DND-41 (cell line): ENCODE measurements around the gene TTYH3.

ENCODE experiments used
- ATAC-seq: fragments of 200-7000 bp; cut with Tn5 transposase; 3 replicates; pipeline ENCODE4 v1.9.1; 2021; ENCODE audit warnings: low read depth; ENCODE audit not compliant: insufficient read depth
- DNase-seq: peaks from one replicate; pipeline ENCODE4 v3.0.0-alpha.2; 2020
- H2AFZ ChIP-seq: 2 replicates; pipeline ENCODE4 v1.6.0; 2012; ENCODE audit warnings: low read depth, low read length
- H3K27ac ChIP-seq: 2 replicates; pipeline ENCODE4 v1.5.1; 2012; ENCODE audit warnings: low read length, inconsistent platforms
- H3K27me3 ChIP-seq: fragments of 200-600 bp; sonication (generic); 2 replicates; pipeline ENCODE4 v1.6.0; 2012; ENCODE audit warnings: low read length, mild to moderate bottlenecking, inconsistent platforms; ENCODE audit not compliant: insufficient read depth, poor library complexity
- H3K36me3 ChIP-seq: 2 replicates; pipeline ENCODE4 v1.5.1; 2012; ENCODE audit warnings: low read length, inconsistent platforms; ENCODE audit not compliant: insufficient read depth
- H3K4me1 ChIP-seq: 2 replicates; pipeline ENCODE4 v1.5.1; 2012; ENCODE audit warnings: mild to moderate bottlenecking, low read length; ENCODE audit not compliant: insufficient read depth
- H3K4me2 ChIP-seq: 2 replicates; pipeline ENCODE4 v1.6.0; 2012; ENCODE audit warnings: mild to moderate bottlenecking, moderate library complexity, low read length, inconsistent platforms; ENCODE audit not compliant: insufficient read depth
- H3K4me3 ChIP-seq, 2 experiments: fragments of 200-600 bp in 1 of 2; shearing (Covaris generic) in 1 of 2; 2 replicates each; pipeline ENCODE4 v1.5.1; 2012 to 2016; ENCODE audit warnings: inconsistent platforms in 2 of 2, low read length in 2 of 2, mild to moderate bottlenecking in 2 of 2, low read depth in 1 of 2, moderate library complexity in 1 of 2
- H3K79me2 ChIP-seq: 2 replicates; pipeline ENCODE4 v1.6.0; 2012; ENCODE audit warnings: low read length, inconsistent platforms; ENCODE audit not compliant: insufficient read depth
- H3K9ac ChIP-seq: 2 replicates; pipeline ENCODE4 v1.6.0; 2012; ENCODE audit warnings: low read depth, mild to moderate bottlenecking, inconsistent platforms, low read length, moderate library complexity
- H3K9me3 ChIP-seq: 2 replicates; pipeline ENCODE4 v1.5.1; 2012; ENCODE audit warnings: low read length, moderate library complexity, mild to moderate bottlenecking, inconsistent platforms; ENCODE audit not compliant: insufficient read depth, severe bottlenecking
- H4K20me1 ChIP-seq: 2 replicates; pipeline ENCODE4 v1.6.0; 2012; ENCODE audit warnings: low read length; ENCODE audit not compliant: insufficient read depth
- EZH2 ChIP-seq: IDR thresholded peaks from 3 replicates; pipeline ENCODE4 v1.6.1; 2012; ENCODE audit warnings: borderline replicate concordance, low read depth, mild to moderate bottlenecking, moderate library complexity, low read length, inconsistent platforms; ENCODE audit not compliant: severe bottlenecking
- TF ChIP-seq, protein P1 (sequence below): IDR thresholded peaks from 2 replicates; pipeline ENCODE4 v1.5.1; 2012; ENCODE audit warnings: borderline replicate concordance, low read length, moderate library complexity, mild to moderate bottlenecking; ENCODE audit not compliant: poor library complexity, severe bottlenecking; ENCODE audit errors: extremely low read depth

TTYH3 gene

DNA sequence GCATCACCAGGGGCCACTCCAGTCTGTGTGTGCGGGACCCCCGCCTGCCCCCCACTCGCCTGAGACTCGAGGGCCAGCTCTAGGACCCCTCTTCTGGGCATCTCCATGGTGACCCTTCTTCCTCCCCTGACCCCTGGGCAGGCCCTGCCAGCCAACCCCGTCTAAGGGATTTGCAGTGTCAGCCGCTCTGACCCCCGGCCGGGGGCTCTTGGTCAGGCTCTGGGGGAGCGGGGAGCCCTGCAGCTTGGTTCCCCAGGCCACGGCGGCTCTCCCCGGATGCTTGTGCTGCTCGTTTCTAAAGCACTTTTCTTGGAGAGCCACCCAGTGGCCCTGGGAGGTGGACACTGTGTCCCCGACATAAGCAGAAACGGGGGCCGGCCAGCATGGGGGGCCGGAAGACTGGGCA lies 5.3 kb downstream of the TTYH3 start:
- H3K4me2 ChIP-seq, result no peak overlapping the region
- peaks cover 21% of the 10 kb centered on the region for H3K4me1 ChIP-seq

DNA sequence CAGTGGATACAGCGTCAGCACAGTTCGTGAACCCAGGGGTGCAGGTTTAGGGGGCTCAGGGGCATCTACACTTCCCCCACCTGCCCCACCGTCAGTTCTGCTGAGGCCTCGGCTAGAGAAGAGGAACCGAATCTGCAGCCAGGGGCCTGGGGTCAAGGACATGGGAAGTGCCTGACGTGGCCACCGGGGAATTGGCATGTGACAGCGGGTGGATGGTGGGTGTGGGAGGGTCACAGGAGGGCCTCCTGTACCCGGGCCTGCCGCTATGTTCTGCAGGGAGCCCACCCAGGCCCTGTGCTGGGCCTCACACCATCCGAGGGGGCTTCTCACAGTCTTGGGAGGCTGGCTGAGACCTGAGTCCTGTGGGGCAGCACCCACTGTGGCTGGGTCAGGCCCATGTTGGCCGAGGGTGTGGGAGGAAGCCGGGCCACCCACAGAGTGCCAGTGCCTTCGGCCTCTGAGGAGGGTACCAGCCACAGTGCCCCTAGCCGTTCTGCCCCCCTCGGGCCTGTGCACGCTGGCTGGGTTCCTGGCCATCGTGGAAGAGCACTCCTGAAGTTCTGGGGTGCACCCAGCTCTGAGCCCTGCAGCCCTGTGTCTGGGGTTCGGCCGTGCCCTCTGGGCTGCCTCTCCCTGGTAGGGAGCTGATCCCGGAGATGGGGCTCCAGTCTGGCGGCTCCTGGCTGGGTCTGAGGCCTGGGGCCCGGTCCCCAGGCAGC lies 5.9 kb downstream of the TTYH3 start:
- no peak for DNase-seq
- Histone ChIP-seq H3K9me3 (no peaks in the 10 kb centered on the region), H3K4me3 (no peak overlapping the region), H3K27me3 (no peaks in the 10 kb centered on the region), H3K27ac (no peak overlapping the region), H4K20me1 (peaks cover 95% of the 10 kb centered on the region), H3K36me3 (peaks cover 64% of the 10 kb centered on the region), H2AFZ (no peak overlapping the region), H3K4me1 (peaks cover 21% of the 10 kb centered on the region), H3K79me2 (peaks cover 97% of the 10 kb centered on the region), H3K9ac (no peak overlapping the region), H3K4me2 (no peak overlapping the region)
- no peak for ATAC-seq
- TF ChIP-seq, protein P1, sequence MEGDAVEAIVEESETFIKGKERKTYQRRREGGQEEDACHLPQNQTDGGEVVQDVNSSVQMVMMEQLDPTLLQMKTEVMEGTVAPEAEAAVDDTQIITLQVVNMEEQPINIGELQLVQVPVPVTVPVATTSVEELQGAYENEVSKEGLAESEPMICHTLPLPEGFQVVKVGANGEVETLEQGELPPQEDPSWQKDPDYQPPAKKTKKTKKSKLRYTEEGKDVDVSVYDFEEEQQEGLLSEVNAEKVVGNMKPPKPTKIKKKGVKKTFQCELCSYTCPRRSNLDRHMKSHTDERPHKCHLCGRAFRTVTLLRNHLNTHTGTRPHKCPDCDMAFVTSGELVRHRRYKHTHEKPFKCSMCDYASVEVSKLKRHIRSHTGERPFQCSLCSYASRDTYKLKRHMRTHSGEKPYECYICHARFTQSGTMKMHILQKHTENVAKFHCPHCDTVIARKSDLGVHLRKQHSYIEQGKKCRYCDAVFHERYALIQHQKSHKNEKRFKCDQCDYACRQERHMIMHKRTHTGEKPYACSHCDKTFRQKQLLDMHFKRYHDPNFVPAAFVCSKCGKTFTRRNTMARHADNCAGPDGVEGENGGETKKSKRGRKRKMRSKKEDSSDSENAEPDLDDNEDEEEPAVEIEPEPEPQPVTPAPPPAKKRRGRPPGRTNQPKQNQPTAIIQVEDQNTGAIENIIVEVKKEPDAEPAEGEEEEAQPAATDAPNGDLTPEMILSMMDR, result no peak
- no peak for TF ChIP-seq EZH2

More for the DNA sequence above, 5.3 kb downstream of the TTYH3 start:
- Histone ChIP-seq H4K20me1 (peaks cover 97% of the 10 kb centered on the region), H2AFZ (no peak overlapping the region), H3K9ac (no peak overlapping the region), H3K4me3 (no peak overlapping the region), H3K27me3 (no peaks in the 10 kb centered on the region), H3K36me3 (peaks cover 64% of the 10 kb centered on the region), H3K27ac (no peak overlapping the region), H3K79me2 (peaks cover 100% of the 10 kb centered on the region), H3K9me3 (no peaks in the 10 kb centered on the region)
- no peak for ATAC-seq
- TF ChIP-seq, protein P1, result no peak
- TF ChIP-seq EZH2, result no peak
- no peak for DNase-seq

DNA sequence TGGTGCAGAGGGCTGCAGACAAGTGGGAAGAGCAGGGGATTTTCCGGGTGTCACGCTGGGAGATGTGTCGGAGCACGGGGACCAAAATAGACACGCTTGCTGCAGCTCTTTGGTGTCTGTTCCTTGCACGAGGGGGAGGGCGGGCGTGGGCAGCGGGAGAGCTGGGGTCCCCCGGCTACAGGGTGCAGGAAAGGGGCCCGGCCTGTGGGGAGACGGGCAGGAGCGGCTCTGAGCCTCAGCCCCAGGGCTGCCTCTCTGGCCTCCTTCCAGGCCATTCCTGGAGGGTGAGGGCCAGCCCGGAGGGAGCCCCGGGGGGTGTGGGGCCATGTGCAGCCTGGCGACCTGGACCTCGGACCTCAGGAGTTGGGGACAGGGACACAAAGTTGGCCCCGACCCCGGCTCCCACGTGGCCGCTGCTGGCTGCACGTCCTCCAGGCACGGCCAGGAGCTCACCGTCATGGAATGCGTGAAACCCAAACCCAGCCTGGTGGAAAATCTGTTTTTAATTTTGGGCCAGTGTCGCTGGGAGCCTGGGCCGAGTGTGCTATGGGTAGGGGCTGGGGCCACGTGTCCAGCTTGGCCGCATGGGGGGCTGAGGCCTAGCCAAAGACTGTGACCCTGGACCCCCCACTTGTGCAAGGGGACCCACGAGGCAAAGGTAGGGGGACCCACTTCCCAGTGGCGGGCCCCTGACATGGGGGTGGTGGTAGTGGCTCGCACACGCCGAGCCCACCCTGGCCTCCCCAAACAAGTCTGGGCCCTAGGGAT lies 6.6 kb downstream of the TTYH3 start:
- Histone ChIP-seq H3K4me1 (peaks cover 23% of the 10 kb centered on the region), H3K27me3 (no peaks in the 10 kb centered on the region), H3K9ac (no peak overlapping the region)

More for the DNA sequence above, 6.6 kb downstream of the TTYH3 start:
- no peak overlapping the region for H3K27ac ChIP-seq
- ATAC-seq (no peak), DNase-seq (no peak)
- H3K9me3 ChIP-seq, result no peaks in the 10 kb centered on the region
- H3K36me3 ChIP-seq, result peaks cover 64% of the 10 kb centered on the region
- peaks cover 92% of the 10 kb centered on the region for H3K79me2 ChIP-seq
- no peak for TF ChIP-seq EZH2
- TF ChIP-seq, protein P1, result no peak
- no peak overlapping the region for H3K4me2 ChIP-seq
- peaks cover 91% of the 10 kb centered on the region for H4K20me1 ChIP-seq
- no peak overlapping the region for H2AFZ ChIP-seq
- H3K4me3 ChIP-seq, result no peak overlapping the region
